Rectal smooth muscle tissue (tissue), 1 donor: Measurements from ENCODE around the gene IQSEC1.
A peak's percentile ranks its signal among the peaks of the same experiment; 100 is the strongest.

Source experiments
- H3K27ac ChIP-seq: one replicate; pipeline ENCODE4 v1.7.0; 2013; ENCODE audit warnings: low read depth, low read length, inconsistent platforms
- H3K27me3 ChIP-seq: one replicate; pipeline ENCODE4 v1.7.0; 2013; ENCODE audit warnings: low read length; ENCODE audit not compliant: control insufficient read depth, insufficient read depth
- H3K36me3 ChIP-seq: one replicate; pipeline ENCODE4 v1.7.0; 2013; ENCODE audit warnings: low read length; ENCODE audit not compliant: control insufficient read depth, insufficient read depth
- H3K4me1 ChIP-seq: one replicate; pipeline ENCODE4 v1.7.0; 2013; ENCODE audit warnings: low read length; ENCODE audit not compliant: control insufficient read depth, insufficient read depth
- H3K4me3 ChIP-seq: one replicate; pipeline ENCODE4 v1.7.0; 2013; ENCODE audit warnings: low read length
- H3K9ac ChIP-seq: one replicate; pipeline ENCODE4 v1.7.0; 2013; ENCODE audit warnings: low read length

The IQSEC1 gene

GRCh38 chr3:12877040-12877439 lies 196.2 kb downstream of the IQSEC1 start:
- no peaks in the 10 kb centered on the region for H3K27me3 ChIP-seq
- no peak overlapping the region for H3K4me3 ChIP-seq
- no peak overlapping the region for H3K9ac ChIP-seq
- no peaks in the 10 kb centered on the region for H3K36me3 ChIP-seq
- H3K27ac ChIP-seq = no peak overlapping the region
- H3K4me1 ChIP-seq = no peaks in the 10 kb centered on the region

GRCh38 chr3:12875857-12876836 lies 197.1 kb downstream of the IQSEC1 start:
- Histone ChIP-seq H3K36me3 (no peaks in the 10 kb centered on the region), H3K4me3 (no peak overlapping the region), H3K9ac (no peak overlapping the region), H3K27ac (no peak overlapping the region), H3K4me1 (no peaks in the 10 kb centered on the region), H3K27me3 (no peaks in the 10 kb centered on the region)

GRCh38 chr3:12871404-12871983 lies 201.7 kb downstream of the IQSEC1 start:
- Histone ChIP-seq H3K27me3 (peaks cover 2% of the 10 kb centered on the region), H3K9ac (no peak overlapping the region), H3K27ac (no peak overlapping the region), H3K36me3 (no peaks in the 10 kb centered on the region), H3K4me3 (no peak overlapping the region), H3K4me1 (no peaks in the 10 kb centered on the region)

GRCh38 chr3:12870942-12871341 lies 202.3 kb downstream of the IQSEC1 start:
- Histone ChIP-seq H3K27me3 (peaks cover 2% of the 10 kb centered on the region), H3K27ac (no peak overlapping the region), H3K36me3 (no peaks in the 10 kb centered on the region), H3K9ac (no peak overlapping the region), H3K4me3 (no peak overlapping the region), H3K4me1 (no peaks in the 10 kb centered on the region)

- H3K27ac ChIP-seq = no peak overlapping the region
- H3K4me3 ChIP-seq = peak overlapping the region; percentile 32
- H3K27me3 ChIP-seq = peaks cover 2% of the 10 kb centered on the region
- no peaks in the 10 kb centered on the region for H3K4me1 ChIP-seq
- H3K36me3 ChIP-seq = no peaks in the 10 kb centered on the region
- no peak overlapping the region for H3K9ac ChIP-seq
These were observed 204.1 kb downstream of the IQSEC1 start for GRCh38 chr3:12869035-12869621.

GRCh38 chr3:12868039-12869034 lies 204.9 kb downstream of the IQSEC1 start:
- Histone ChIP-seq H3K9ac (no peak overlapping the region), H3K4me3 (peak overlapping the region; percentile 32), H3K27ac (no peak overlapping the region)

GRCh38 chr3:12866836-12867235 lies 206.4 kb downstream of the IQSEC1 start:
- no peak overlapping the region for H3K4me3 ChIP-seq
- no peak overlapping the region for H3K9ac ChIP-seq
- H3K27ac ChIP-seq = no peak overlapping the region
- peaks cover 2% of the 10 kb centered on the region for H3K27me3 ChIP-seq
- H3K36me3 ChIP-seq = no peaks in the 10 kb centered on the region
- H3K4me1 ChIP-seq = no peaks in the 10 kb centered on the region

More at GRCh38 chr3:12868039-12869034, 204.9 kb downstream of the IQSEC1 start:
- H3K36me3 ChIP-seq = no peaks in the 10 kb centered on the region
- peaks cover 2% of the 10 kb centered on the region for H3K27me3 ChIP-seq
- no peaks in the 10 kb centered on the region for H3K4me1 ChIP-seq

GRCh38 chr3:12865271-12865670 lies 208.0 kb downstream of the IQSEC1 start:
- no peaks in the 10 kb centered on the region for H3K36me3 ChIP-seq

GRCh38 chr3:12862387-12862786 lies 210.8 kb downstream of the IQSEC1 start:
- Histone ChIP-seq H3K4me3 (no peak overlapping the region), H3K36me3 (no peaks in the 10 kb centered on the region), H3K4me1 (no peaks in the 10 kb centered on the region), H3K27me3 (no peaks in the 10 kb centered on the region), H3K9ac (no peak overlapping the region), H3K27ac (no peak overlapping the region)

More at GRCh38 chr3:12865271-12865670, 208.0 kb downstream of the IQSEC1 start:
- Histone ChIP-seq H3K27me3 (peaks cover 2% of the 10 kb centered on the region), H3K4me1 (no peaks in the 10 kb centered on the region), H3K27ac (no peak overlapping the region), H3K4me3 (no peak overlapping the region), H3K9ac (no peak overlapping the region)

GRCh38 chr3:12861611-12862010 lies 211.6 kb downstream of the IQSEC1 start:
- H3K4me3 ChIP-seq = no peak overlapping the region
- no peak overlapping the region for H3K27ac ChIP-seq
- no peaks in the 10 kb centered on the region for H3K36me3 ChIP-seq
- H3K4me1 ChIP-seq = no peaks in the 10 kb centered on the region
- H3K9ac ChIP-seq = no peak overlapping the region
- H3K27me3 ChIP-seq = no peaks in the 10 kb centered on the region

GRCh38 chr3:12859840-12860239 lies 213.4 kb downstream of the IQSEC1 start:
- no peak overlapping the region for H3K9ac ChIP-seq
- no peak overlapping the region for H3K4me3 ChIP-seq
- no peaks in the 10 kb centered on the region for H3K27me3 ChIP-seq
- no peaks in the 10 kb centered on the region for H3K36me3 ChIP-seq
- no peak overlapping the region for H3K27ac ChIP-seq
- no peaks in the 10 kb centered on the region for H3K4me1 ChIP-seq
